Amniotic stem cell (primary cell): Measurements from ENCODE around the gene GRAMD4.

Experiments used
- DNase-seq: peaks from one replicate; lab custom pipeline; 2025; lab: John Stamatoyannopoulos, UW

GRAMD4 gene

GRCh38 chr22:46619830-46620501 lies at the start of gene GRAMD4:
TSS of gene GRAMD4 (plus strand) at chr22:46620386. CDS start at chr22:46626800, 6,414 bp downstream.
- DNase-seq: no peak

GRCh38 chr22:46571642-46572250 lies 48.4 kb upstream of the GRAMD4 start:
- DNase-seq: no peak

- no peak for DNase-seq
Observed at GRCh38 chr22:46572911-46573780, 47.0 kb upstream of the GRAMD4 start.

GRCh38 chr22:46573781-46574437 lies 46.3 kb upstream of the GRAMD4 start:
- no peak for DNase-seq

- no peak for DNase-seq
Observed at GRCh38 chr22:46574438-46574992, 45.7 kb upstream of the GRAMD4 start.

GRCh38 chr22:46574993-46575910 lies 44.9 kb upstream of the GRAMD4 start:
- DNase-seq: no peak

- no peak for DNase-seq
Observed at GRCh38 chr22:46575911-46576555, 44.2 kb upstream of the GRAMD4 start.

GRCh38 chr22:46576556-46577367 lies 43.4 kb upstream of the GRAMD4 start:
- peak; percentile 28 for DNase-seq

- DNase-seq: no peak
Observed at GRCh38 chr22:46577368-46578249, 42.6 kb upstream of the GRAMD4 start.

GRCh38 chr22:46578251-46578823 lies 41.8 kb upstream of the GRAMD4 start:
- DNase-seq: no peak

GRCh38 chr22:46578824-46579561 lies 41.2 kb upstream of the GRAMD4 start:
- no peak for DNase-seq

- no peak for DNase-seq
Observed at GRCh38 chr22:46579751-46580449, 40.3 kb upstream of the GRAMD4 start.

GRCh38 chr22:46580940-46581537 lies 39.1 kb upstream of the GRAMD4 start:
- DNase-seq: no peak

- no peak for DNase-seq
Observed at GRCh38 chr22:46581538-46582244, 38.5 kb upstream of the GRAMD4 start.

GRCh38 chr22:46582281-46582933 lies 37.8 kb upstream of the GRAMD4 start:
- no peak for DNase-seq
